NCI-H82 treated with DMSO at 0.1 percent for 48 hours (cell line): ENCODE measurements around the gene GLRA1.
"Not testable (repeated sequence)": the region's sequence is repeated elsewhere in the genome, so short reads cannot be mapped to it uniquely, and the experiment has no call there.

Experiments
- DNase-seq: peaks from one replicate; lab custom pipeline; 2025; ENCODE audit not compliant: unreplicated experiment; lab: John Stamatoyannopoulos, UW

GLRA1 gene

GRCh38 chr5:151921916-151922315, 2.7 kb downstream of the GLRA1 start:
- no peak for DNase-seq

- no peak for DNase-seq
Measured at GRCh38 chr5:151917904-151918303, 6.7 kb downstream of the GLRA1 start.

- DNase-seq: no peak
Measured at GRCh38 chr5:151913425-151913824, 11.2 kb downstream of the GLRA1 start.

GRCh38 chr5:151912360-151912759, 12.3 kb downstream of the GLRA1 start:
- no peak for DNase-seq

GRCh38 chr5:151911011-151911410, 13.6 kb downstream of the GLRA1 start:
- no peak for DNase-seq

- DNase-seq: no peak
Measured at GRCh38 chr5:151909628-151910027, 15.0 kb downstream of the GLRA1 start.

- no peak for DNase-seq
Measured at GRCh38 chr5:151906246-151906645, 18.4 kb downstream of the GLRA1 start.

- no peak for DNase-seq
Measured at GRCh38 chr5:151905557-151905961, 19.1 kb downstream of the GLRA1 start.

GRCh38 chr5:151904909-151905308, 19.7 kb downstream of the GLRA1 start:
- DNase-seq: no peak

- no peak for DNase-seq
Measured at GRCh38 chr5:151904127-151904526, 20.5 kb downstream of the GLRA1 start.

GRCh38 chr5:151903243-151903653, 21.4 kb downstream of the GLRA1 start:
- DNase-seq: no peak

GRCh38 chr5:151902215-151902614, 22.4 kb downstream of the GLRA1 start:
- no peak for DNase-seq

- no peak for DNase-seq
Measured at GRCh38 chr5:151901611-151902010, 23.0 kb downstream of the GLRA1 start.

- DNase-seq: no peak
Measured at GRCh38 chr5:151900891-151901290, 23.8 kb downstream of the GLRA1 start.

- DNase-seq: peak; percentile 36
Measured at GRCh38 chr5:151899399-151899798, 25.3 kb downstream of the GLRA1 start.

- no peak for DNase-seq
Measured at GRCh38 chr5:151897896-151898295, 26.8 kb downstream of the GLRA1 start.

GRCh38 chr5:151897020-151897552, 27.6 kb downstream of the GLRA1 start:
- no peak for DNase-seq

GRCh38 chr5:151896031-151896691, 28.5 kb downstream of the GLRA1 start:
- no peak for DNase-seq

GRCh38 chr5:151895660-151896030, 29.0 kb downstream of the GLRA1 start:
- DNase-seq: peak; percentile 70

GRCh38 chr5:151893485-151893884, 31.2 kb downstream of the GLRA1 start:
- not testable (repeated sequence) for DNase-seq

GRCh38 chr5:151892393-151892792, 32.3 kb downstream of the GLRA1 start:
- DNase-seq: peak; percentile 26

GRCh38 chr5:151890299-151890698, 34.4 kb downstream of the GLRA1 start:
- no peak for DNase-seq

GRCh38 chr5:151889614-151890013, 35.0 kb downstream of the GLRA1 start:
- DNase-seq: no peak
